Measurements from ENCODE around the gene LINGO4. TPM values are rescaled to one million over a fixed set of nuclear protein-coding genes. Genes with fewer than 3 reads are reported as not detected.

Gene LINGO4
- total RNA-seq, 1 experiment from 2014 or later = not detected

DNA sequence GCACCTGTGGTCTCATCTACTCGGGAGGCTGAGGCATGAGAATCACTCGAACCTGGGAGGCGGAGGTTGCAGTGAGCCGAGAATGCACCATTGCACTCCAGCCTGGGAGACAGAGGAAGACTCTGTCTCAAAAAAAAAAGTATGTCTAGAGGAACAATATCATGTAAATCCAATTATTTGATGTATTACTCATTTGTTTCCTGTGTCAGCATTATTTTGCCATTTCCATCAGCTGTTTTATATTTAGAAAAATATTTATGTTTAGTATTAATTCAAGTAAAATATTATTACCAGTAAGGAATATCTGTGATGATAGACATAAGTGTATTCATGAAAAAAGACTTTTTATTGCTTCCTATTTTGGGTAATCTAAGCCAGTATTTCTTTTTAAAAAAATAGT is 27.9 kb downstream of the LINGO4 start:
- Histone ChIP-seq H3K9me2 (ENCODE audit: insufficient read depth) (no peaks in the 10 kb centered on the region), H3K27ac (no peak overlapping the region), H4K20me1 (ENCODE audit: insufficient read depth) (no peaks in the 10 kb centered on the region), H3K79me2 (ENCODE audit: low read depth) (no peaks in the 10 kb centered on the region), H3K27me3 (ENCODE audit: insufficient read depth, low read depth) (no peaks in the 10 kb centered on the region), H3K4me1 (replicated peaks; ENCODE audit: insufficient read depth) (peaks cover 15% of the 10 kb centered on the region), H2AFZ (no peak overlapping the region), H3K36me3 (ENCODE audit: low read depth) (peaks cover 4% of the 10 kb centered on the region; the same call in 1 of the 2 replicates), H3K4me2 (no peak overlapping the region), H3K9me3 (ENCODE audit: insufficient read depth, low read depth) (no peaks in the 10 kb centered on the region), H3K4me3 (no peak overlapping the region), H3F3A (ENCODE audit: insufficient read depth, low read depth) (peaks cover 4% of the 10 kb centered on the region; the same call in 1 of the 2 replicates)
- intact Hi-C loops (cut with micrococcal nuclease; ENCODE audit: unreplicated experiment) = no loop called here
- no TSS peak for BruUV-seq (replicated peaks)
- no peak for DNase-seq
- POLR2A ChIA-PET (ENCODE audit: unreplicated experiment) = no interaction called here
- CTCF ChIA-PET = no interaction called here
- TF ChIP-seq EZH2 (IDR thresholded peaks at IDR 0.05; ENCODE audit: low read depth) (no peak), CTCF (conservative IDR thresholded peaks at IDR 0.05) (no peak)

DNA sequence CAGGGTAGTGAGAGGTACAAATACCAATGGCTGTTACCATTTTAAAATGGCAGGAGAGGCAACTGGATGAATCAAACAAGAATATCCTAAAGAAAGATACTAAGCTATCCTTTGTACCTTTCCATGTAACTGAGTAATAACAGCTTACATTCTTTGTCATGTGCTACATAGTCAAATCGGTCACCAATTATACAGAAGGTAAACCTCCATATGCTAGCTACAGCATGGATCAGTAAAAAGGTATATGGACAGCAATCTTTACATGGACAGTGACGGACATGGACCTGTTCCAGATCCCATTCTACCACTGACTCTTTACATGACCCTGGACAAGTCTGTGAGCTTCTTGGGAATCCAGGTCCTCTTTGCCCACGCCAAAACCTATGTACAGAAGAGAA is 28.6 kb downstream of the LINGO4 start:
- Histone ChIP-seq H3K79me2 (ENCODE audit: low read depth) (no peaks in the 10 kb centered on the region), H4K20me1 (ENCODE audit: insufficient read depth) (no peaks in the 10 kb centered on the region), H3K9me3 (ENCODE audit: insufficient read depth, low read depth) (no peaks in the 10 kb centered on the region), H2AFZ (no peak overlapping the region), H3K36me3 (ENCODE audit: low read depth) (peaks cover 4% of the 10 kb centered on the region; the same call in 1 of the 2 replicates), H3K27me3 (ENCODE audit: insufficient read depth, low read depth) (no peaks in the 10 kb centered on the region), H3K9me2 (ENCODE audit: insufficient read depth) (no peaks in the 10 kb centered on the region), H3K4me2 (no peak overlapping the region), H3K4me3 (no peak overlapping the region), H3K27ac (no peak overlapping the region), H3K4me1 (replicated peaks; ENCODE audit: insufficient read depth) (peaks cover 15% of the 10 kb centered on the region), H3F3A (ENCODE audit: insufficient read depth, low read depth) (peaks cover 4% of the 10 kb centered on the region; the same call in 1 of the 2 replicates)
- intact Hi-C loops (cut with micrococcal nuclease; ENCODE audit: unreplicated experiment) = no loop called here
- TF ChIP-seq CTCF (conservative IDR thresholded peaks at IDR 0.05) = no peak
- TF ChIP-seq EZH2 (IDR thresholded peaks at IDR 0.05; ENCODE audit: low read depth) = no peak
- BruUV-seq (replicated peaks) = no TSS peak
- POLR2A ChIA-PET (ENCODE audit: unreplicated experiment) = no interaction called here
- no peak for DNase-seq
- CTCF ChIA-PET = no interaction called here

- no peaks in the 10 kb centered on the region for H3K36me3 ChIP-seq (ENCODE audit: low read depth)
- H4K20me1 ChIP-seq (ENCODE audit: insufficient read depth) = no peaks in the 10 kb centered on the region
- H3K4me1 ChIP-seq (replicated peaks; ENCODE audit: insufficient read depth) = peaks cover 15% of the 10 kb centered on the region
- H3K79me2 ChIP-seq (ENCODE audit: low read depth) = no peaks in the 10 kb centered on the region
- no peaks in the 10 kb centered on the region for H3K9me3 ChIP-seq (ENCODE audit: insufficient read depth, low read depth)
- H3K9me2 ChIP-seq (ENCODE audit: insufficient read depth) = no peaks in the 10 kb centered on the region
- H3K4me3 ChIP-seq = no peak overlapping the region
- no peaks in the 10 kb centered on the region for H3K27me3 ChIP-seq (ENCODE audit: insufficient read depth, low read depth)
- H3K4me2 ChIP-seq = no peak overlapping the region
- no peak overlapping the region for H2AFZ ChIP-seq
- intact Hi-C loops (cut with micrococcal nuclease; ENCODE audit: unreplicated experiment) = no loop called here
- no peak for DNase-seq
- H3K27ac ChIP-seq = no peak overlapping the region
- CTCF ChIA-PET = no interaction called here
- POLR2A ChIA-PET (ENCODE audit: unreplicated experiment) = no interaction called here
- no peak for TF ChIP-seq CTCF (conservative IDR thresholded peaks at IDR 0.05)
- no peak for TF ChIP-seq EZH2 (IDR thresholded peaks at IDR 0.05; ENCODE audit: low read depth)
- peaks cover 4% of the 10 kb centered on the region; the same call in 1 of the 2 replicates for H3F3A ChIP-seq (ENCODE audit: insufficient read depth, low read depth)
- no TSS peak for BruUV-seq (replicated peaks)
These were observed 29.1 kb downstream of the LINGO4 start for GRCh38 chr1:151775894-151776664.
